Measurements from ENCODE around the gene MRPL38. TPM values are rescaled to one million over a fixed set of nuclear protein-coding genes. Genes with fewer than 3 reads are reported as not detected.
A peak's percentile ranks its signal among the peaks of the same experiment; 100 is the strongest.

Gene MRPL38
- total and polyA plus RNA-seq, 2 of the 8 experiments (the other 6 are each of a cell fraction or from before 2014, with no cell fraction given), result 78.4 to 125 TPM

DNA sequence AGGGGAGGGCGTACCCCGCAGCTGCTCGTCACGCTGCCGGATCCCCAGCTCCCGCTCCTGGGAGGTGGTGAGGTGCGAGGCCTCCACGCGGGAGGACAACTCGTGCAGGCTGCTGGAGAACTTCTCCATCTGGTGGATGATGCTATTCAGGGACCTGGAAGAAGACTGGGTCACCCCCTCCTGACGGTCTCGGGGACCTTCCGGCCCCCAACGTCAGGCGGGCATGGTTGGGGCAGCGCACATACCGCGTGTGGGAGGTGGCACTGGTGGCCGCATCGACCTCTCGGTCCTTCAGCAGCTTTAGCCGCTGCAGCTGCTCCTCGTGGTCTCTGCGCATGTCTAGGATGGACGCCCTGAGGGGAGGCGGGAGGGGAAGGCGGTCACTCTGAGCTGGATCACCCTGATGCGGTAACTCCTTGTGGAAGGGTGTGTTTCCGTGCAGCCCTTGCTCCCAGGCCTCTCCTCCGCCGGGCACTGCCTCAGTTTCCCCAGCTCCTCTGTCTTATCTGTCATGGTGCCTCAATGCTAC is 13.3 kb upstream of the MRPL38 start:
- no peak overlapping the region for H4K91ac ChIP-seq (replicated peaks; ENCODE audit: insufficient read length, low read length)
- TF ChIP-seq, protein P1, sequence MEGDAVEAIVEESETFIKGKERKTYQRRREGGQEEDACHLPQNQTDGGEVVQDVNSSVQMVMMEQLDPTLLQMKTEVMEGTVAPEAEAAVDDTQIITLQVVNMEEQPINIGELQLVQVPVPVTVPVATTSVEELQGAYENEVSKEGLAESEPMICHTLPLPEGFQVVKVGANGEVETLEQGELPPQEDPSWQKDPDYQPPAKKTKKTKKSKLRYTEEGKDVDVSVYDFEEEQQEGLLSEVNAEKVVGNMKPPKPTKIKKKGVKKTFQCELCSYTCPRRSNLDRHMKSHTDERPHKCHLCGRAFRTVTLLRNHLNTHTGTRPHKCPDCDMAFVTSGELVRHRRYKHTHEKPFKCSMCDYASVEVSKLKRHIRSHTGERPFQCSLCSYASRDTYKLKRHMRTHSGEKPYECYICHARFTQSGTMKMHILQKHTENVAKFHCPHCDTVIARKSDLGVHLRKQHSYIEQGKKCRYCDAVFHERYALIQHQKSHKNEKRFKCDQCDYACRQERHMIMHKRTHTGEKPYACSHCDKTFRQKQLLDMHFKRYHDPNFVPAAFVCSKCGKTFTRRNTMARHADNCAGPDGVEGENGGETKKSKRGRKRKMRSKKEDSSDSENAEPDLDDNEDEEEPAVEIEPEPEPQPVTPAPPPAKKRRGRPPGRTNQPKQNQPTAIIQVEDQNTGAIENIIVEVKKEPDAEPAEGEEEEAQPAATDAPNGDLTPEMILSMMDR (IDR thresholded peaks at IDR 0.05; ENCODE audit: control extremely low read depth in 1 of 3, insufficient read depth in 1 of 3, low read depth in 1 of 3, low read length in 3 of 3), result 0 out of 4 replicates have a peak, but pooled peaks of 1 of the 3 experiments have one; percentile 0
- TF ChIP-seq EGR1 (IDR thresholded peaks at IDR 0.05; ENCODE audit: borderline replicate concordance, low read depth, low read length), result no peak
- no peak overlapping the region for H2AK5ac ChIP-seq (ENCODE audit: low read depth, low read length)
- no peak overlapping the region for H2BK120ac ChIP-seq (replicated peaks; ENCODE audit: low read depth, low read length)
- FAIRE-seq, result no peak
- ChIA-PET POLR2A (ENCODE audit: partially characterized antibody) (interaction anchor here (1.5 to 3.7 kb wide), 2 partner anchors 8 to 12 kb away, joined by 4 to 16 read pairs; no protein-coding TSS in a partner anchor), CTCF (ENCODE audit: partially characterized antibody) (interaction anchor here (2.1 to 51.3 kb wide), 4 partner anchors 10 to 91 kb away, joined by 5 to 885 read pairs (median 56); partner anchors contain the start of genes CDK3, MRPL38 and WBP2)
- H2BK12ac ChIP-seq (ENCODE audit: low read depth, low read length), result no peak overlapping the region
- H2BK15ac ChIP-seq (ENCODE audit: low read length), result no peak overlapping the region
- no peak overlapping the region for H2BK5ac ChIP-seq (ENCODE audit: low read depth, low read length)
- H3K18ac ChIP-seq (ENCODE audit: extremely low read depth, low read length), result no peak overlapping the region
- H3K36me3 ChIP-seq (ENCODE audit: control insufficient read depth in 2 of 4, insufficient read depth in 4 of 4, low read length in 3 of 4), result peaks cover 0 to 4% (median 1%) of the 10 kb centered on the region in 4 experiments; a peak in 2 of 8 replicates
- no peak overlapping the region for H3K14ac ChIP-seq (ENCODE audit: insufficient read length)
- H4K5ac ChIP-seq (ENCODE audit: insufficient read length, low read depth, low read length), result no peak overlapping the region
- no peak overlapping the region for H3K4me2 ChIP-seq (ENCODE audit: insufficient read depth in 1 of 2, low read depth in 2 of 2, low read length in 2 of 2)
- H3K9ac ChIP-seq (replicated peaks in 1 of 4; ENCODE audit: extremely low read depth in 1 of 4, low read depth in 3 of 4, low read length in 3 of 4), result no peak overlapping the region
- no peak overlapping the region for H3K4me3 ChIP-seq (ENCODE audit: extremely low read depth in 1 of 4, insufficient read depth in 2 of 4, low read depth in 3 of 4, low read length in 4 of 4)
- no peaks in the 10 kb centered on the region for H3K23me2 ChIP-seq (ENCODE audit: low read depth, low read length)
- H3K79me1 ChIP-seq (ENCODE audit: low read depth, low read length), result no peaks in the 10 kb centered on the region
- H3K4ac ChIP-seq (replicated peaks; ENCODE audit: insufficient read length, low read depth, low read length), result no peak overlapping the region
- no peaks in the 10 kb centered on the region for H3K27me3 ChIP-seq (replicated peaks in 1 of 4; ENCODE audit: control insufficient read depth in 3 of 4, extremely low read depth in 1 of 4, insufficient read depth in 3 of 4, low read length in 3 of 4)
- 94% methylated on average over 24 of the region's 31 CpGs; no CpG with 5 or more reads in 1 of the 2 experiments for WGBS, 2 experiments (ENCODE audit: extremely low coverage in 1 of 2, insufficient coverage in 1 of 2, insufficient read length in 1 of 2, insufficient replicate concordance in 2 of 2, low coverage in 1 of 2, low lambda C conversion rate in 2 of 2, missing lambda C conversion rate in 1 of 2)
- no peaks in the 10 kb centered on the region for H3K79me2 ChIP-seq (ENCODE audit: control insufficient read depth in 1 of 2, insufficient read depth in 2 of 2, low read length in 2 of 2)
- H3K56ac ChIP-seq (replicated peaks; ENCODE audit: insufficient read length, low read depth, low read length), result no peak overlapping the region
- no peak for DNase-seq (ENCODE audit: low read depth in 1 of 2, low spot score in 2 of 2)
- H3K27ac ChIP-seq (ENCODE audit: low read depth, low read length), result no peak overlapping the region
- H4K20me1 ChIP-seq (replicated peaks in 1 of 2; ENCODE audit: control insufficient read depth in 1 of 2, insufficient read depth in 2 of 2, low read length in 2 of 2), result no peaks in the 10 kb centered on the region
- peak overlapping the region; percentile 51; the same call in 1 of the 2 replicates for H4K8ac ChIP-seq (ENCODE audit: extremely low read depth, insufficient read depth, low read length)
- no peak overlapping the region for H2BK20ac ChIP-seq (ENCODE audit: low read length)
- no peaks in the 10 kb centered on the region for H3K4me1 ChIP-seq (replicated peaks in 1 of 4; ENCODE audit: control insufficient read depth in 3 of 4, insufficient read depth in 4 of 4, low read length in 3 of 4)
- H2AFZ ChIP-seq (ENCODE audit: low read length), result no peak overlapping the region
- H3K23ac ChIP-seq (ENCODE audit: insufficient read length), result no peak overlapping the region
- H3K9me3 ChIP-seq (ENCODE audit: insufficient read depth in 2 of 2, low read depth in 1 of 2, low read length in 1 of 2), result no peaks in the 10 kb centered on the region
